BLaER1 (cell line): ENCODE measurements around the gene STXBP1.
A peak's percentile ranks its signal among the peaks of the same experiment; 100 is the strongest.

Experiments
- H3K27ac ChIP-seq: shearing (Covaris generic); formaldehyde crosslinking; 2 replicates; pipeline ENCODE4 v1.8.1; 2022
- H3K27me3 ChIP-seq: shearing (Covaris generic); formaldehyde crosslinking; 2 replicates; pipeline ENCODE4 v1.8.1; 2022
- H3K36me3 ChIP-seq: shearing (Covaris generic); formaldehyde crosslinking; 2 replicates; pipeline ENCODE4 v1.8.1; 2022
- H3K4me1 ChIP-seq: shearing (Covaris generic); formaldehyde crosslinking; 2 replicates; pipeline ENCODE4 v1.8.1; 2022
- H3K4me2 ChIP-seq: shearing (Covaris generic); formaldehyde crosslinking; 2 replicates; pipeline ENCODE4 v1.8.1; 2022
- H3K4me3 ChIP-seq: shearing (Covaris generic); formaldehyde crosslinking; 2 replicates; pipeline ENCODE4 v1.8.1; 2022
- H3K9ac ChIP-seq: shearing (Covaris generic); formaldehyde crosslinking; 2 replicates; pipeline ENCODE4 v1.8.1; 2022
- H3K9me3 ChIP-seq: shearing (Covaris generic); formaldehyde crosslinking; 2 replicates; pipeline ENCODE4 v1.8.1; 2022
- H4K20me1 ChIP-seq: shearing (Covaris generic); formaldehyde crosslinking; 2 replicates; pipeline ENCODE4 v1.8.1; 2022
- Cebpa-rat ChIP-seq: shearing (Covaris generic); IDR thresholded peaks from 2 replicates; pipeline ENCODE4 v1.8.1; 2022

The STXBP1 gene

DNA sequence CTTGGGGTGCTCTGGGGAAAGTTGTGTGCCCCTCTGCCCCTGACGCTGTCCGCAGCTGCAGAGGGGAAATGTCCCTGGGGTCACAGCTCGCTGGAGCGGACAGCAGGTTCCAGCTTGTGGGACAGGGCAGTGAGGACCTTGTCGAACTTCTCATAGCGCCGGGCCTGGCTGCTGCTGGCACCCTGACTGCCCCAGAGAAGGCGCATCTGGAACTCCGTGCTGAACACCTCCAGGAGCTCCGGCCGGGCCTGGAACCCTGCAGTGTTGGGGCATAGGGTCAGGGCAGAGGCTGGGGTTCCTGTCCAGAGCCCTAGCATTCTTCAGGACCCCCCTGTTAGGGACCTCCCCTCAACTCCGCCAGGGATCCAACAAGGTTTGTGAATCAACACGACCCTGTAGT is 126.6 kb downstream of the STXBP1 start:
- Histone ChIP-seq H3K9ac (peak overlapping the region; percentile 27; the same call in 1 of the 2 replicates), H3K4me2 (no peak overlapping the region), H3K4me3 (no peak overlapping the region), H3K27ac (no peak overlapping the region), H4K20me1 (peaks cover 37% of the 10 kb centered on the region), H3K9me3 (no peaks in the 10 kb centered on the region), H3K27me3 (no peaks in the 10 kb centered on the region), H3K4me1 (peaks cover 30% of the 10 kb centered on the region), H3K36me3 (peaks cover 60% of the 10 kb centered on the region)
- no peak for TF ChIP-seq Cebpa-rat

DNA sequence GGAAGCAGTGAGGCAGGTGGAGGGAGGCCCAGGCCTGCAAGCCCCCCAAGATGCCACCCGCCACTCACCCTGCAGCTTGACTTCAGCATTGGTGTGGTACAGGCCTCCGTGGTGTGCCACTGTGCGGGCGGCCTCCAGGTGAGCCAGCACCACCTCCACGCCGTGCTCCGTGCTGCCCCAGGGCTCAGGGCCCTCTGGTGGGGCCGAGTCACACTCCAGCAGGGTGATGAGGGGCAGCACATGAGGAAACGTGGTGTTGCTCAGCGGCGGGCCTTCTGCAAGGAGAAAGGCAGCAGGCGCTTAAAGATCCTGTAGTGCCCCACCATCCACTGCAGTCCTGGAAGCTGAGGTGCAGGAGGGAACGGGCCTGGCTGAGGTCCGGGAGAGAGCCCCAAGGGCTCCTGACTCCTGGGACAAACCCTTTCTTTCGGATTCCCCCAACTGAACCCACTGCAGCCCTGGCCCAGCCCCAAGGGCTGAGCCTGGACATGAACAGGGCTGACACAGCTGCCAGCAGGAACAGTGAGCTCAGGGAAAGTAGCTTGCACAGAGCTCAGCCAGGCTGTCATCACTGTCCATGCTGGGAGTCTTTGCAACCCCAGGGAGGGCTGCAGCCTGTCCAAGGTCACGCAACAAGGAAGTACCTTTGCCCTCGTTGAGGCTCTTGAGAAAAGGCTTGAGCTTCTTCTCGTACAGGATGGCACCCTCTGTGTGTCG is 127.7 kb downstream of the STXBP1 start:
- TF ChIP-seq Cebpa-rat: no peak
- Histone ChIP-seq H3K27me3 (no peaks in the 10 kb centered on the region), H3K4me1 (peaks cover 21% of the 10 kb centered on the region), H3K9ac (no peak overlapping the region), H3K9me3 (no peaks in the 10 kb centered on the region), H3K27ac (0 out of 2 replicates have a peak overlapping the region, but pooled peaks have one; percentile 4), H4K20me1 (peaks cover 41% of the 10 kb centered on the region), H3K4me3 (no peak overlapping the region), H3K4me2 (no peak overlapping the region), H3K36me3 (peaks cover 71% of the 10 kb centered on the region)

DNA sequence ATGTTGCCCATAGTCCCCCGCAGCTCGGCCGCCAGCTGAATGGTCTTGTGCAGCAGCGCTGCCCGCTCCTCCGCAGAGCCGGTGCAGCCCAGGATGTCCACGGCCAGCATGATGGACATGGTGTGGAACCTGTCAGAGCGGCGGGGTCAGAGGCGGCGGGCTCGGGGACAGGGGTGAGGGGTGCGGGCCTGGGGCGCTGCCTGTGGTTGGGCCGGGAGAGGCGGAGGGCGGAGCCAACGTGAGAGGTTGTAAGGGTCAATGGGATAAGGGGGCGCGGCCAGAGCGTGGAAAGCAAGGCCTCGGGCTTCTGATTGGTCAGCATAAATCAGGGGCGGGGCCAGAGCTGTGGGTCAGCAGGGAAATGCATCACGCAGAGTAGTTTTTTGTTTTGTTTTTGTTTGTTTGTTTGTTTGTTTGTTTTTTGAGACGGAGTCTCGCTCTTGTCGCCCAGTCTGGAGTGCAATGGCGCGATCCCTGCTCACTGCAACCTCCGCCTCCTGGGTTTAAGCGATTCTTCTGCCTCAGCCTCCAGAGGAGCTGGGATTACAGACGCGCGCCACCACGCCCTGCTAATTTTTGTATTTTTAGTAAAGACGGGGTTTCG is 129.9 kb downstream of the STXBP1 start:
- H3K4me2 ChIP-seq: no peak overlapping the region

More for the DNA sequence above, 129.9 kb downstream of the STXBP1 start:
- H3K9ac ChIP-seq: no peak overlapping the region
- H3K4me1 ChIP-seq: peaks cover 4% of the 10 kb centered on the region
- H3K36me3 ChIP-seq: peaks cover 93% of the 10 kb centered on the region
- H3K27ac ChIP-seq: no peak overlapping the region
- no peaks in the 10 kb centered on the region for H3K27me3 ChIP-seq
- TF ChIP-seq Cebpa-rat: no peak
- peaks cover 50% of the 10 kb centered on the region for H4K20me1 ChIP-seq
- no peak overlapping the region for H3K4me3 ChIP-seq
- H3K9me3 ChIP-seq: no peaks in the 10 kb centered on the region
